Smooth muscle cell (in vitro differentiated cells): ENCODE data around the gene SLC12A7. TPM values are rescaled to one million over a fixed set of nuclear protein-coding genes. Genes with fewer than 3 reads are reported as not detected.

ENCODE experiments used
- DNase-seq: peaks from one replicate; lab custom pipeline; 2025; ENCODE audit not compliant: unreplicated experiment; lab: John Stamatoyannopoulos, UW
- H2AFZ ChIP-seq: fragments of 200-600 bp; sonication (generic); 2 replicates; pipeline ENCODE4 v1.6.0; 2016; ENCODE audit warnings: antibody characterized with exemption, low read depth, mild to moderate bottlenecking
- H3F3A ChIP-seq: fragments of 200-600 bp; sonication (generic); 2 replicates; pipeline ENCODE4 v1.6.0; 2017; ENCODE audit warnings: antibody characterized with exemption, low read depth
- H3K27ac ChIP-seq: fragments of 200-600 bp; sonication (generic); 2 replicates; pipeline ENCODE4 v1.5.1; 2016; ENCODE audit warnings: low read depth, mild to moderate bottlenecking
- H3K27me3 ChIP-seq: fragments of 200-600 bp; sonication (generic); 2 replicates; pipeline ENCODE4 v1.6.1; 2016; ENCODE audit warnings: low read depth, mild to moderate bottlenecking
- H3K36me3 ChIP-seq: fragments of 200-600 bp; sonication (generic); 2 replicates; pipeline ENCODE4 v1.5.1; 2016; ENCODE audit warnings: low read depth
- H3K4me1 ChIP-seq: fragments of 200-600 bp; sonication (generic); 2 replicates; pipeline ENCODE4 v1.5.1; 2016; ENCODE audit warnings: low read depth
- H3K4me2 ChIP-seq: fragments of 200-600 bp; sonication (generic); 2 replicates; pipeline ENCODE4 v1.6.0; 2016; ENCODE audit warnings: mild to moderate bottlenecking
- H3K4me3 ChIP-seq: fragments of 200-600 bp; sonication (generic); 2 replicates; pipeline ENCODE4 v1.5.1; 2016; ENCODE audit warnings: mild to moderate bottlenecking
- H3K79me2 ChIP-seq: fragments of 200-600 bp; sonication (generic); 2 replicates; pipeline ENCODE4 v1.6.0; 2016; ENCODE audit warnings: low read depth, mild to moderate bottlenecking
- H3K9ac ChIP-seq: fragments of 200-600 bp; sonication (generic); 2 replicates; pipeline ENCODE4 v1.6.0; 2016; ENCODE audit warnings: low read depth
- H3K9me3 ChIP-seq: fragments of 200-600 bp; sonication (generic); replicated peaks from 2 replicates; pipeline ENCODE4 v1.5.1; 2016; ENCODE audit warnings: low read depth
- H4K20me1 ChIP-seq: fragments of 200-600 bp; sonication (generic); 2 replicates; pipeline ENCODE4 v1.6.0; 2016; ENCODE audit warnings: low read depth
- WGBS: methylation state at CpG from one replicate; pipeline ENCODE4 v1.1.7; 2016; ENCODE audit warnings: low lambda C conversion rate; 5-methylcytosine and 5-hydroxymethylcytosine counted together
- polyA plus RNA-seq: library from polyadenylated mRNA; unstranded; fragments of >200 nt; fragmentation: Nextera tagmentation; extraction: Ambion mirVana; gene quantifications from 2 replicates; pipeline ENCODE4 v1.2.1, GENCODE V29; 2016
- total RNA-seq: library from RNA; depleted of rRNA; stranded (reverse); fragments of >200 nt; gene quantifications from 2 replicates; pipeline ENCODE4 v1.2.3, GENCODE V29; 2014
- TF ChIP-seq, protein P1 (sequence below): fragments of 200-600 bp; sonication (generic); IDR thresholded peaks from 2 replicates; pipeline ENCODE4 v1.5.1; 2017; ENCODE audit warnings: borderline replicate concordance, mild to moderate bottlenecking, antibody characterized with exemption; ENCODE audit not compliant: insufficient read depth, poor library complexity, severe bottlenecking

SLC12A7 gene
- total and polyA plus RNA-seq, 2 experiments from 2014 or later: 6.1 to 15.2 TPM

DNA sequence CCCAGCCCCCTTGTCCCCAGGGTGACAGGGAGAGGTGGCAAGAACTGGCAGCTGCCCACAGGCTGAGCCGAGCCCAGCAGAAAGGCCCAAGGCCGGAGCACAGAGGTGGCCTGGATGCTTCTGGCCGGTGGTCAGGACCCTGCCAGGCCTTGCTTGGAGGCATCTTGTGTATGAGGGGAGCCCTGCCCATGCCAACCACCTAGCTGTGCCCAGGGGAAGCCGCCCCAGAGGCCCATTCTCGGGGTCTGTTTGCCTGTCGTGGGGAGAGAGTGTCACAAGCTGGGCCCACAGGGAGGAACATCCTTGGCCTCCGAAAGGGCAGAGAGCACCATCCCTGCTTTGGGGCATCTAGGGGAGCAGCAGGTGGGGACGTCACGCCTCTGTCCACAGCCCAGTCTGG is 93.3 kb downstream of the SLC12A7 start:
- Histone ChIP-seq H3K27me3 (no peaks in the 10 kb centered on the region), H4K20me1 (peaks cover 74% of the 10 kb centered on the region), H3K79me2 (peaks cover 3% of the 10 kb centered on the region), H3K27ac (no peak overlapping the region), H3K4me1 (peaks cover 5% of the 10 kb centered on the region), H3K36me3 (no peaks in the 10 kb centered on the region), H3F3A (no peaks in the 10 kb centered on the region), H2AFZ (no peak overlapping the region), H3K9ac (no peak overlapping the region), H3K4me2 (no peak overlapping the region), H3K4me3 (no peak overlapping the region), H3K9me3 (no peaks in the 10 kb centered on the region)
- no peak for DNase-seq
- TF ChIP-seq, protein P1, sequence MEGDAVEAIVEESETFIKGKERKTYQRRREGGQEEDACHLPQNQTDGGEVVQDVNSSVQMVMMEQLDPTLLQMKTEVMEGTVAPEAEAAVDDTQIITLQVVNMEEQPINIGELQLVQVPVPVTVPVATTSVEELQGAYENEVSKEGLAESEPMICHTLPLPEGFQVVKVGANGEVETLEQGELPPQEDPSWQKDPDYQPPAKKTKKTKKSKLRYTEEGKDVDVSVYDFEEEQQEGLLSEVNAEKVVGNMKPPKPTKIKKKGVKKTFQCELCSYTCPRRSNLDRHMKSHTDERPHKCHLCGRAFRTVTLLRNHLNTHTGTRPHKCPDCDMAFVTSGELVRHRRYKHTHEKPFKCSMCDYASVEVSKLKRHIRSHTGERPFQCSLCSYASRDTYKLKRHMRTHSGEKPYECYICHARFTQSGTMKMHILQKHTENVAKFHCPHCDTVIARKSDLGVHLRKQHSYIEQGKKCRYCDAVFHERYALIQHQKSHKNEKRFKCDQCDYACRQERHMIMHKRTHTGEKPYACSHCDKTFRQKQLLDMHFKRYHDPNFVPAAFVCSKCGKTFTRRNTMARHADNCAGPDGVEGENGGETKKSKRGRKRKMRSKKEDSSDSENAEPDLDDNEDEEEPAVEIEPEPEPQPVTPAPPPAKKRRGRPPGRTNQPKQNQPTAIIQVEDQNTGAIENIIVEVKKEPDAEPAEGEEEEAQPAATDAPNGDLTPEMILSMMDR: no peak
- 97% methylated on average over 9 of the region's 9 CpGs for WGBS

DNA sequence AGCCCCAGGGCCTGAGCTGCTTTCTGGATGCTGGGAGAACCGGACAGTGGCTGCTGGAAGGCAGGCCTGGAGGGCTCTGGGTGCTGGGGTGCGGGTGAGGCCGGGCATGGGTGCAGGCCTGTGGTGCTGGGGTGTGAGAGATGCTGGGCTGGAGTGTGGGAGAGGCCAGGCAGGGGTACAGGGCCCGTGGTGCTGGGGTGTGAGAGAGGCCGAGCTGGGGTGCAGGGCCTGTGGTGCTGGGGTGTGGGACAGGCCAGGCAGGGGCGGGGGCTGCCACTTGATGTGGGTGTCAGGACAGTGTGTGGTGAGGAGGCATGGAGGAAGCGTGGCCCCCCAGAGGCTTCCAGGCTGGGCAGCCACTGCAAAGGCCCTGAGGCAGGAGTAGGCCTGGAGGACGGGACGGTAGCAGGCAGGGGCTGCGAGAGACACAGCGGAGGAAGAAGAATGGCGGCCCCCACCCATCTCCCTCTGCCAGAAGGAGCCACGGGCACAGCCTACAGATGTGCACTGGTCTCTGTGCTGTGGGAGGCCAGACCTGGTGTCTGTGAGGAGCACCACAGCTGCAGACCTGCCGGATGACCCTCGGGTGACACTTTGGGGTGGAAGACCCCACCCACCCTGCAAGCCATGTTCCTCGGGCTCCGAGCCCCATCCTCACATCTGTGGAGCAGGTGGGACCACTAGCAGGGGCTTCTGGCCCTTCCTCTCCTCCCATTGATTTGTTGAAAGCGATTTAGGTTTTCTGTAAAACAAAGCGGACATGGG is 94.0 kb downstream of the SLC12A7 start:
- Histone ChIP-seq H3K27me3 (no peaks in the 10 kb centered on the region), H3K4me2 (no peak overlapping the region), H3K4me3 (no peak overlapping the region), H3K36me3 (no peaks in the 10 kb centered on the region), H3K79me2 (peaks cover 3% of the 10 kb centered on the region), H2AFZ (no peak overlapping the region), H4K20me1 (peaks cover 81% of the 10 kb centered on the region), H3K9ac (no peak overlapping the region), H3K4me1 (peaks cover 5% of the 10 kb centered on the region), H3F3A (no peaks in the 10 kb centered on the region), H3K9me3 (no peaks in the 10 kb centered on the region), H3K27ac (no peak overlapping the region)
- DNase-seq: no peak
- TF ChIP-seq, protein P1: no peak
- WGBS: 95% methylated on average over 18 of the region's 19 CpGs

DNA sequence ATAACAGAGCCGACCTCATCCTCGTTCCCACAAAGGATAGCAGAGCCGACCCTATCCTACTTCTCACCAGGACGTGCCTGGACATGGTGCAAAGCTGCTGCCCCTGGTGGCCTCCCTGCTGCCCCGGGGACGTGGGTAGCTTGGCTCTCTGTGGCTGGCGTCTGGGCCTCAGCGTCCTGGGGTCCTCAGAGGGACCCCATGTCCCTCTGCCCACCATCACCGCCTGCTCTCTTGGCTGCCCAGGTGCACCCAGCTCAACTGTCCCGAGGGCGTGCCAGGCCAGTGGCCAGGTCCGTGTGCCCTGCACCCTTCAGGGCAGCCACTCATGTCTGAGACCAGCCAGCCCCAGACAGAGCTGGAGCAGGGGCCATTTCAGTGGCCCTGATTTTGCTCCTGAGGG is 94.8 kb downstream of the SLC12A7 start:
- Histone ChIP-seq H2AFZ (no peak overlapping the region), H3K9me3 (no peaks in the 10 kb centered on the region)
- TF ChIP-seq, protein P1: no peak

DNA sequence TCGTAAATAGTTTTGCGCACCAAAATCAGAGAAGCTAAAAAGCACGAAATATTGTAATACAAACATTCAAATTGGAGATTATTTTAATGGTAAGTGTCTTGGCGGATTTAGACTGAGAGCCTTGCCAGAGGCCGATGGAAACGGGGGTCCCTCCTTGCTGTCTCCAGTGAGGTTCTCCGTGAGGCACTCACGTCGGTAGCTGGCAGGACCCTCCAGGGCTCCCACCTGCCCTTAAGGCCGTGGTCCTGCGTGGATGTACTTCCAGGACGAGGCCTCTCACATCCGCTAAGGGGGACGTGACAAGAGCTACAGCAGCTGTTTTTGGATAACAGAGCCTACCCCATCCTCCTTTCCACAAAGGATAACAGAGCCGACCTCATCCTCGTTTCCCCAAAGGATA is 95.4 kb downstream of the SLC12A7 start:
- 84% methylated on average over 16 of the region's 16 CpGs for WGBS
- H3K9me3 ChIP-seq: no peaks in the 10 kb centered on the region
- H3K79me2 ChIP-seq: peaks cover 4% of the 10 kb centered on the region
- H4K20me1 ChIP-seq: peaks cover 95% of the 10 kb centered on the region
- no peak overlapping the region for H2AFZ ChIP-seq
- H3K9ac ChIP-seq: no peak overlapping the region
- no peak overlapping the region for H3K4me2 ChIP-seq
- H3F3A ChIP-seq: no peaks in the 10 kb centered on the region
- TF ChIP-seq, protein P1: no peak
- no peak overlapping the region for H3K27ac ChIP-seq
- H3K27me3 ChIP-seq: no peaks in the 10 kb centered on the region
- H3K4me1 ChIP-seq: peaks cover under 1% of the 10 kb centered on the region
- no peak overlapping the region for H3K4me3 ChIP-seq
- H3K36me3 ChIP-seq: no peaks in the 10 kb centered on the region
- DNase-seq: no peak

More for the DNA sequence above, 94.8 kb downstream of the SLC12A7 start:
- Histone ChIP-seq H3F3A (no peaks in the 10 kb centered on the region), H3K4me3 (no peak overlapping the region), H3K4me1 (peaks cover 5% of the 10 kb centered on the region), H3K27me3 (no peaks in the 10 kb centered on the region), H3K27ac (no peak overlapping the region), H3K9ac (no peak overlapping the region), H4K20me1 (peaks cover 89% of the 10 kb centered on the region), H3K79me2 (peaks cover 3% of the 10 kb centered on the region), H3K4me2 (no peak overlapping the region), H3K36me3 (no peaks in the 10 kb centered on the region)
- WGBS: 77% methylated on average over 12 of the region's 12 CpGs
- no peak for DNase-seq
